ENCODE measurements around the gene CEP128. TPM values are rescaled to one million over a fixed set of nuclear protein-coding genes. Genes with fewer than 3 reads are reported as not detected.

The CEP128 gene
- total RNA-seq, 1 experiment from 2014 or later: 16.4 TPM

DNA sequence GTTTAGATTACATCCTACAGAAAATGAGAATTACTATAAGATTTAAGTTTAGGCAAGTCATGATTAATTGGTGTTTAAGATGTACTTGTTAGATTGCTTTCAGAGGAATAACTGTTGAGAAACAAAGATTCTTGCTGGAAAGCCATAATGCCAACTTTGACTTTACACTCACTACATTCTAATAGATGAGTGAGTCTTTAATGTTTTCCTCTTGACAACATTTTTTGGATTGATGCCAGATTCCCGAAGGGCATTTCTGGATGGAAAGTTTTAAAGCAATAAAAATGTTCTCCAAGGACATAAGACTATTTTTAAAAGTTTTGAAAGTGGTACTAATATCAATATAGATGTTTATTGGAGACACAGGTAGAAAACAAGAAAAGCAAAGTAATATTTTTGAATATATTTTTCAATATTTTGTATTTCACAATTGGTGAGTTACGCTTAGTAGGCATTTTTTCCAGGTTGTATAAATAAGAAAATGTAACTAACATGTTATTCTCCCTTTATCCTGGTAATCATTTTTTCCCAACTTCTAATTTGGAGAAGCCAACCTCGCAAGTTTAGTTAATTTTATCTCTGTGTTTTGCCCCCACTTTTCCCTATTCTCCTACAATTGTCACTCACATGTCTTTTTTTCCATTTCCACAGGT, 307.3 kb downstream of the CEP128 start:
- Histone ChIP-seq H3K27me3 (ENCODE audit: insufficient read depth, low read length) (no peaks in the 10 kb centered on the region), H3K4me1 (ENCODE audit: control insufficient read depth in 1 of 2, insufficient read depth in 2 of 2, low read length in 2 of 2) (peaks cover 2 to 17% of the 10 kb centered on the region in 2 experiments; a peak in 2 of 4 replicates), H2AFZ (ENCODE audit: low read depth, low read length, poor library complexity, severe bottlenecking) (no peak overlapping the region), H3K9me2 (ENCODE audit: insufficient read depth) (no peaks in the 10 kb centered on the region), H3K36me3 (ENCODE audit: control insufficient read depth in 1 of 2, insufficient read depth in 2 of 2, low read length in 2 of 2) (no peaks in the 10 kb centered on the region), H3K79me2 (ENCODE audit: insufficient read depth, low read length) (no peaks in the 10 kb centered on the region), H3K4me3 (replicated peaks in 1 of 2; ENCODE audit: low read depth in 1 of 2, low read length in 2 of 2) (no peak overlapping the region), H3K27ac (ENCODE audit: low read depth, low read length) (no peak overlapping the region), H3K9ac (ENCODE audit: low read length) (no peak overlapping the region), H3K9me3 (ENCODE audit: control insufficient read depth in 1 of 2, insufficient read depth in 1 of 2, low read depth in 1 of 2, low read length in 2 of 2) (no peaks in the 10 kb centered on the region), H4K20me1 (ENCODE audit: insufficient read depth) (no peaks in the 10 kb centered on the region), H3K4me2 (ENCODE audit: low read length) (no peak overlapping the region)
- no peak for ATAC-seq
- ChIA-PET RAD21 (ENCODE audit: low non-redundant PET in 1 of 2, low total read pairs in 2 of 2, uncharacterized antibody in 2 of 2, unreplicated experiment in 2 of 2) (no interaction called here), CTCF (no interaction called here), POLR2A (no interaction called here)
- BruUV-seq (replicated peaks): no TSS peak
- intact Hi-C loops (cut with micrococcal nuclease): no loop called here
- no peak for TF ChIP-seq EGR1 (IDR thresholded peaks at IDR 0.05; ENCODE audit: low read depth)
- DNase-seq (ENCODE audit: low read depth, low spot score): no peak

DNA sequence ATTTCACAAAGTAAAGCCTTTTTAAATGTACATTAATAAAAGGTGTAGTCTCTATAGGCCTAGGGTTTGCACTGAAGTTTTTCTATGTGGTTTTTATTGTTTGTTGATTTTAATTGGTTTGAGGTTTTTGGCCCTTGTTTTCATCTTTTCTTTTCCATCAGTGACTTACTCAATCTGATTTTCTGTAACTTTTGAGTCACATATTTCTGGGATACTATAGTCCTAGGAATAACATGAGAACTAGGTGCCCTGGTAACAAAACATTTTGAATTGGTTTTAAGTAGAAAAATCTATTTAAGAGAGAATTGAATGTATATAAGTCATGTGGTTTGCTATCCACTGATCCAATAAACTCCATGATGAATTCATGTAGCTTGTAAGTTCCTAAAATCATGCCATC, 311.9 kb downstream of the CEP128 start:
- no peaks in the 10 kb centered on the region for H3K9me3 ChIP-seq (ENCODE audit: control insufficient read depth in 1 of 2, insufficient read depth in 1 of 2, low read depth in 1 of 2, low read length in 2 of 2)
- no peak overlapping the region for H2AFZ ChIP-seq (ENCODE audit: low read depth, low read length, poor library complexity, severe bottlenecking)
- H4K20me1 ChIP-seq (ENCODE audit: insufficient read depth): no peaks in the 10 kb centered on the region
- no peaks in the 10 kb centered on the region for H3K9me2 ChIP-seq (ENCODE audit: insufficient read depth)
- no peaks in the 10 kb centered on the region for H3K79me2 ChIP-seq (ENCODE audit: insufficient read depth, low read length)
- POLR2A ChIA-PET: no interaction called here
- no peak for TF ChIP-seq TCF7L2 (IDR thresholded peaks at IDR 0.05; ENCODE audit: borderline replicate concordance, extremely low read depth, insufficient read depth, insufficient read length)
- H3K9ac ChIP-seq (ENCODE audit: low read length): no peak overlapping the region
- no peak overlapping the region for H3K4me3 ChIP-seq (replicated peaks in 1 of 2; ENCODE audit: low read depth in 1 of 2, low read length in 2 of 2)
- BruUV-seq (replicated peaks): no TSS peak
- CTCF ChIA-PET: no interaction called here
- intact Hi-C loops (cut with micrococcal nuclease): no loop called here
- H3K27me3 ChIP-seq (ENCODE audit: insufficient read depth, low read length): no peaks in the 10 kb centered on the region
- H3K27ac ChIP-seq (ENCODE audit: low read depth, low read length): no peak overlapping the region
- RAD21 ChIA-PET (ENCODE audit: low non-redundant PET in 1 of 2, low total read pairs in 2 of 2, uncharacterized antibody in 2 of 2, unreplicated experiment in 2 of 2): no interaction called here
- DNase-seq (ENCODE audit: low read depth, low spot score): no peak
- no peak for ATAC-seq
- H3K4me1 ChIP-seq (ENCODE audit: control insufficient read depth in 1 of 2, insufficient read depth in 2 of 2, low read length in 2 of 2): no peaks in the 10 kb centered on the region
- H3K4me2 ChIP-seq (ENCODE audit: low read length): no peak overlapping the region
- no peaks in the 10 kb centered on the region for H3K36me3 ChIP-seq (ENCODE audit: control insufficient read depth in 1 of 2, insufficient read depth in 2 of 2, low read length in 2 of 2)

DNA sequence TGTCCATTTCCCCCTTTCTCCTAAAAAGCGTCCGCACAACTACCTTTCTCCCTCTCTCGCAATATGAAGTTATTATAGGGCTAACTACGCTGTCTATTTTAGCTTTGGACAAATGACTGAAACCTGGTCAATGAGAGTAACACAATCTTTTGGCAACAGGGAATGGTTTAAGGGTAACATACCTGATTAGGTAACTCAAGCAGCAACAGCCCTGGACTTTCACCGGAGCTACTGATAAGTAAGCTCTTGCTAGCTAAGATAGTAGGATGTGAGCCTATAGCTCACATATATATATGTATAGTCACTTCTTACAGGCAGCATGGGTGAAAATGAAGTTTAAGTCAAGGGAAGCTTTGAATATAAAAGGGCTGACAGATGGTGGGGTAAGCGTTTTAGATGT, 313.0 kb downstream of the CEP128 start:
- intact Hi-C loops (cut with micrococcal nuclease): no loop called here
- Histone ChIP-seq H3K27ac (ENCODE audit: low read depth, low read length) (no peak overlapping the region), H3K36me3 (ENCODE audit: control insufficient read depth in 1 of 2, insufficient read depth in 2 of 2, low read length in 2 of 2) (no peaks in the 10 kb centered on the region), H3K4me2 (ENCODE audit: low read length) (no peak overlapping the region), H3K27me3 (ENCODE audit: insufficient read depth, low read length) (no peaks in the 10 kb centered on the region), H3K79me2 (ENCODE audit: insufficient read depth, low read length) (no peaks in the 10 kb centered on the region), H3K9me2 (ENCODE audit: insufficient read depth) (no peaks in the 10 kb centered on the region), H2AFZ (ENCODE audit: low read depth, low read length, poor library complexity, severe bottlenecking) (no peak overlapping the region), H4K20me1 (ENCODE audit: insufficient read depth) (no peaks in the 10 kb centered on the region), H3K9ac (ENCODE audit: low read length) (no peak overlapping the region), H3K4me3 (replicated peaks in 1 of 2; ENCODE audit: low read depth in 1 of 2, low read length in 2 of 2) (no peak overlapping the region), H3K9me3 (ENCODE audit: control insufficient read depth in 1 of 2, insufficient read depth in 1 of 2, low read depth in 1 of 2, low read length in 2 of 2) (no peaks in the 10 kb centered on the region), H3K4me1 (ENCODE audit: control insufficient read depth in 1 of 2, insufficient read depth in 2 of 2, low read length in 2 of 2) (no peaks in the 10 kb centered on the region)
- DNase-seq (ENCODE audit: low read depth, low spot score): no peak
- CTCF ChIA-PET: no interaction called here
- POLR2A ChIA-PET: no interaction called here
- ATAC-seq: no peak
- TF ChIP-seq JUND (IDR thresholded peaks at IDR 0.05) (no peak), POLR2AphosphoS5 (IDR thresholded peaks at IDR 0.05; ENCODE audit: low read depth, low read length) (no peak), SP1 (IDR thresholded peaks at IDR 0.05; ENCODE audit: low read depth) (no peak), ELF1 (IDR thresholded peaks at IDR 0.05; ENCODE audit: borderline replicate concordance, low read depth) (no peak), RAD21 (IDR thresholded peaks at IDR 0.05; ENCODE audit: low read depth) (no peak)
- RAD21 ChIA-PET (ENCODE audit: low non-redundant PET in 1 of 2, low total read pairs in 2 of 2, uncharacterized antibody in 2 of 2, unreplicated experiment in 2 of 2): no interaction called here
- BruUV-seq (replicated peaks): no TSS peak

Data from HCT116 (cell line).